Skeletal muscle satellite cell (primary cell): ENCODE results near the gene EFNA4.

Experiments
- H3K27me3 ChIP-seq: 2 replicates; pipeline ENCODE4 v1.7.0; 2013; ENCODE audit warnings: low read length; ENCODE audit not compliant: control insufficient read depth, insufficient read depth
- H3K36me3 ChIP-seq: 2 replicates; pipeline ENCODE4 v1.7.0; 2013; ENCODE audit warnings: mild to moderate bottlenecking, control low read depth, low read length; ENCODE audit not compliant: insufficient read depth
- H3K4me1 ChIP-seq: 2 replicates; pipeline ENCODE4 v1.7.0; 2013; ENCODE audit warnings: low read length; ENCODE audit not compliant: control insufficient read depth, insufficient read depth
- H3K4me2 ChIP-seq: 2 replicates; pipeline ENCODE4 v1.7.0; 2013; ENCODE audit warnings: mild to moderate bottlenecking, low read length
- H3K4me3 ChIP-seq: 2 replicates; pipeline ENCODE4 v1.7.0; 2013; ENCODE audit warnings: low read length
- H3K9ac ChIP-seq: 2 replicates; pipeline ENCODE4 v1.7.0; 2013; ENCODE audit warnings: mild to moderate bottlenecking, low read depth, low read length, moderate library complexity
- H3K9me3 ChIP-seq: replicated peaks from 2 replicates; pipeline ENCODE4 v1.7.0; 2013; ENCODE audit warnings: mild to moderate bottlenecking, control low read depth, low read length

Gene EFNA4

GRCh38 chr1:155022927-155023236, 40.7 kb upstream of the EFNA4 start:
- no peaks in the 10 kb centered on the region for H3K9me3 ChIP-seq
- H3K36me3 ChIP-seq, result peaks cover 3% of the 10 kb centered on the region
- peaks cover 12% of the 10 kb centered on the region for H3K4me1 ChIP-seq
- no peaks in the 10 kb centered on the region for H3K27me3 ChIP-seq
- H3K9ac ChIP-seq, result no peak overlapping the region
- H3K4me2 ChIP-seq, result no peak overlapping the region
- H3K4me3 ChIP-seq, result no peak overlapping the region

- peaks cover 6% of the 10 kb centered on the region for H3K4me1 ChIP-seq
- no peak overlapping the region for H3K4me2 ChIP-seq
- H3K27me3 ChIP-seq, result no peaks in the 10 kb centered on the region
- peaks cover under 1% of the 10 kb centered on the region for H3K36me3 ChIP-seq
- H3K4me3 ChIP-seq, result no peak overlapping the region
- H3K9ac ChIP-seq, result no peak overlapping the region
- no peaks in the 10 kb centered on the region for H3K9me3 ChIP-seq
Measured at GRCh38 chr1:155023627-155024026, 39.9 kb upstream of the EFNA4 start.

- H3K9ac ChIP-seq, result no peak overlapping the region
- H3K36me3 ChIP-seq, result no peaks in the 10 kb centered on the region
- H3K27me3 ChIP-seq, result no peaks in the 10 kb centered on the region
- H3K4me1 ChIP-seq, result no peaks in the 10 kb centered on the region
- H3K4me3 ChIP-seq, result no peak overlapping the region
- H3K9me3 ChIP-seq, result no peaks in the 10 kb centered on the region
- H3K4me2 ChIP-seq, result no peak overlapping the region
Measured at GRCh38 chr1:155024315-155024714, 39.2 kb upstream of the EFNA4 start.

- Histone ChIP-seq H3K9ac (no peak overlapping the region), H3K9me3 (no peaks in the 10 kb centered on the region)
Measured at GRCh38 chr1:155026154-155026553, 37.4 kb upstream of the EFNA4 start.

DNA sequence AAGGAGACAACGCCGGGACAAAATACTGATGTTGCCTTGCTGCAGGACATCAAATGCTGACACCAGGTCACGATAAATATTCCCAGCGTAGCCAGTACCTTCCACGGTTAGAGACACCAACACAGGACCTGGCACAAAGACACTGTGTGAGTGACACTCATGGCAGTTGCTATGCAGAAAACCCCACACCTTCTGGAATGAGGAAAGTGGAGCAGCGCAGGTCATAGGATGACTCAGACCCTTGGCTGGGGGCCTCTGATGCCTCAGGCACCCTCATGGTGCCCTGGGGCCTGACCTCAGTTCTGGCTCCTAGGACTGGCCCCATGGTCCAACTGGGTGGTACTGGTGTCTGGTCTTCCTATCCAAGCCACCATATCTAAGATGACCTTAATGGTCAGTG, 37.0 kb upstream of the EFNA4 start:
- no peaks in the 10 kb centered on the region for H3K9me3 ChIP-seq
- H3K4me1 ChIP-seq, result no peaks in the 10 kb centered on the region
- H3K4me2 ChIP-seq, result no peak overlapping the region
- no peak overlapping the region for H3K4me3 ChIP-seq
- H3K27me3 ChIP-seq, result peaks cover 7% of the 10 kb centered on the region
- H3K9ac ChIP-seq, result no peak overlapping the region
- H3K36me3 ChIP-seq, result no peaks in the 10 kb centered on the region

More at GRCh38 chr1:155026154-155026553, 37.4 kb upstream of the EFNA4 start:
- Histone ChIP-seq H3K27me3 (peaks cover 5% of the 10 kb centered on the region), H3K4me1 (no peaks in the 10 kb centered on the region), H3K4me3 (no peak overlapping the region), H3K4me2 (no peak overlapping the region), H3K36me3 (no peaks in the 10 kb centered on the region)

- Histone ChIP-seq H3K4me1 (no peaks in the 10 kb centered on the region), H3K4me2 (no peak overlapping the region), H3K36me3 (no peaks in the 10 kb centered on the region), H3K4me3 (no peak overlapping the region), H3K9ac (no peak overlapping the region), H3K27me3 (peaks cover 15% of the 10 kb centered on the region), H3K9me3 (no peaks in the 10 kb centered on the region)
Measured at GRCh38 chr1:155029513-155030242, 33.9 kb upstream of the EFNA4 start.

DNA sequence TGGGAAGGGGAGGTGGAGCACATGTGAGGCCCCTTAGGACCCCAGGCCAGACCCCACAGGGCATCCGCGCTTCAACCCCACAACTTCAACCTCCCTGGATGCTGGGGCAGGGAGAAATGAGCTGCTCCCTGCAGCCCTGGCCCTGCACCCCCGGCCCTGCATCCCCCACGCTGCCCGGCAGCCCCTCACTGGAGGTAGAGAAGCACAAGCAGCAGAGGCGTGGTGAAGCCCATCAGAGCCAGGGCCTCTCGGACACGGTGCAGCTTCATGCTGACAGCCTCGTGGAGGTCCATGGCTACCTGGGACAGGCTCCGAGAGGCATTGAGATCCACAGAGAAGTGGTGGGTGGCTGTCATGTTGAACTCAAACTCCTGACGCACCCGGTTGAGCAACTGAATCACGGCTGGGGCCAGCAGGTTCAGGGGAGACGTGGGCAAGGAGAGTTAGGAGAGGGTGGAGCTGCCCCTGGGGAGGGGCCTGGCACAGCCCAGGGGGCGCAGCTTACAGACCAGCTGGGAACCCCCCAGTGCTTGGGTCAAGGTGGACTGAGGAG, 33.2 kb upstream of the EFNA4 start:
- H3K4me2 ChIP-seq, result no peak overlapping the region
- no peaks in the 10 kb centered on the region for H3K9me3 ChIP-seq
- H3K4me3 ChIP-seq, result no peak overlapping the region
- no peak overlapping the region for H3K9ac ChIP-seq
- H3K4me1 ChIP-seq, result no peaks in the 10 kb centered on the region
- peaks cover 15% of the 10 kb centered on the region for H3K27me3 ChIP-seq
- H3K36me3 ChIP-seq, result no peaks in the 10 kb centered on the region

DNA sequence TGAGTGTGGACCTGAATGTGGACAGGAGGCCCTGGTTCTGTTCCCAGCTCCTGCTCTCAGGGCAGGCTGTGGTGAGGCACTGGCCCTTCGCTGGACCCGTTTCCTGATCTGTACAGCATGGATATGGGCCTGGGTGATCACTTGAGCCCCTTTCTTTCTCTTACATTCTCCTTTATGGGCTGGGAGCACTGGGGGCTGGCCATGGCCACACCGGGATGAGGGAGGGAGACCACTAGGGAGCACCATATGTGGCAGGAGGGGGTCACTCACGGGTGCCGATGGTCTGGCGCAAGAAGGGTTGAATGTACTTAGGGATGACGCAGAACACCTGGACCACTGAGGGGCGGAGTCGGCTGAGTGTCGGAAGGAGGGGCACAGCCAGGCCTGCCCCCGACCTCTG, 32.6 kb upstream of the EFNA4 start:
- Histone ChIP-seq H3K9me3 (no peaks in the 10 kb centered on the region), H3K4me1 (no peaks in the 10 kb centered on the region), H3K36me3 (no peaks in the 10 kb centered on the region), H3K4me3 (no peak overlapping the region), H3K27me3 (peaks cover 15% of the 10 kb centered on the region), H3K4me2 (no peak overlapping the region), H3K9ac (no peak overlapping the region)

GRCh38 chr1:155032886-155033285, 30.7 kb upstream of the EFNA4 start:
- no peak overlapping the region for H3K4me3 ChIP-seq
- no peak overlapping the region for H3K4me2 ChIP-seq
- H3K9ac ChIP-seq, result no peak overlapping the region
- H3K27me3 ChIP-seq, result peaks cover 17% of the 10 kb centered on the region
- H3K4me1 ChIP-seq, result no peaks in the 10 kb centered on the region
- no peaks in the 10 kb centered on the region for H3K9me3 ChIP-seq
- no peaks in the 10 kb centered on the region for H3K36me3 ChIP-seq

- Histone ChIP-seq H3K36me3 (no peaks in the 10 kb centered on the region), H3K9ac (no peak within 1 kb of the TSS), H3K4me1 (no peaks in the 10 kb centered on the region), H3K9me3 (no peaks in the 10 kb centered on the region), H3K4me3 (no peak within 1 kb of the TSS), H3K27me3 (peaks cover 17% of the 10 kb centered on the region), H3K4me2 (no peak within 1 kb of the TSS)
Measured at GRCh38 chr1:155033524-155033923, 30.0 kb upstream of the EFNA4 start, which contains the start of the genes DCST1 and DCST2. Gene DCST1 (plus strand): TSS chr1:155033824. CDS start chr1:155034037, 213 bp downstream. Gene DCST2 (minus strand): TSS chr1:155033781. CDS start chr1:155033701, 80 bp downstream.

GRCh38 chr1:155034318-155035208, 29.0 kb upstream of the EFNA4 start:
- peaks cover 20% of the 10 kb centered on the region for H3K27me3 ChIP-seq
- H3K9me3 ChIP-seq, result no peaks in the 10 kb centered on the region
- no peak overlapping the region for H3K9ac ChIP-seq
- peaks cover 5% of the 10 kb centered on the region for H3K4me1 ChIP-seq
- no peak overlapping the region for H3K4me2 ChIP-seq
- no peaks in the 10 kb centered on the region for H3K36me3 ChIP-seq
- no peak overlapping the region for H3K4me3 ChIP-seq
